Measurements from ENCODE around the gene DIP2A.

Gene DIP2A

DNA sequence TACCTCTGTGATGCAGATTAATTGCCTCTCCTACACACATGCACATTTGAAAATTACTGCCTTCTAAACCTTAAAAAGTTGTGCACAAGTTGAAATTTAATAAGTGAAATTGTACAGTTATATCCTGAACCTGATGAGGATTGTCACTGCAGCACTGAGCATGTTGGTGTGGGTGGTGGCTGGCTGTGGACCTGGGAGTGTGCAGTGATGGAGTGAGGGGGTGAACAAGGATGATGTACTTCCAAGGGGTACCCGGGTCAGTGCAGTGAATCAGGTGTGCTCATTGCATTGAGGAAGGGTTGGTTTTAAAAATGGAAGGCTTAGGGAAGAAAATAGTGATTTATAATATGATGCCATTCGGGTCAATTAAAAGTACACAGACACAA is 24.1 kb downstream of the DIP2A start:
- Histone ChIP-seq H3K79me2 (ENCODE audit: insufficient read depth, low read length) (peaks cover 38% of the 10 kb centered on the region), H3K36me3 (ENCODE audit: insufficient read depth, low read length) (peaks cover 28% of the 10 kb centered on the region), H2AFZ (ENCODE audit: low read depth, low read length) (no peak overlapping the region), H3K27me3 (ENCODE audit: insufficient read depth, low read length, poor library complexity) (no peaks in the 10 kb centered on the region), H3K27ac (ENCODE audit: low read length) (no peak overlapping the region), H4K20me1 (ENCODE audit: insufficient read depth, low read length) (peaks cover 19% of the 10 kb centered on the region; the same call in 1 of the 2 replicates), H3K9ac (ENCODE audit: low read depth, low read length) (no peak overlapping the region), H3K4me1 (ENCODE audit: insufficient read depth, low read length) (no peaks in the 10 kb centered on the region), H3K4me2 (ENCODE audit: insufficient read depth, low read length) (no peak overlapping the region), H3K9me3 (ENCODE audit: insufficient read depth, low read length, severe bottlenecking) (no peaks in the 10 kb centered on the region), H3K4me3 (ENCODE audit: low read depth in 1 of 2, low read length in 2 of 2) (no peak overlapping the region)
- DNase-seq = no peak
- ATAC-seq (ENCODE audit: insufficient read depth, low read depth) = no peak
- no peak for TF ChIP-seq EZH2 (IDR thresholded peaks at IDR 0.05; ENCODE audit: borderline replicate concordance, low read depth, low read length, severe bottlenecking)
- TF ChIP-seq, protein P1, sequence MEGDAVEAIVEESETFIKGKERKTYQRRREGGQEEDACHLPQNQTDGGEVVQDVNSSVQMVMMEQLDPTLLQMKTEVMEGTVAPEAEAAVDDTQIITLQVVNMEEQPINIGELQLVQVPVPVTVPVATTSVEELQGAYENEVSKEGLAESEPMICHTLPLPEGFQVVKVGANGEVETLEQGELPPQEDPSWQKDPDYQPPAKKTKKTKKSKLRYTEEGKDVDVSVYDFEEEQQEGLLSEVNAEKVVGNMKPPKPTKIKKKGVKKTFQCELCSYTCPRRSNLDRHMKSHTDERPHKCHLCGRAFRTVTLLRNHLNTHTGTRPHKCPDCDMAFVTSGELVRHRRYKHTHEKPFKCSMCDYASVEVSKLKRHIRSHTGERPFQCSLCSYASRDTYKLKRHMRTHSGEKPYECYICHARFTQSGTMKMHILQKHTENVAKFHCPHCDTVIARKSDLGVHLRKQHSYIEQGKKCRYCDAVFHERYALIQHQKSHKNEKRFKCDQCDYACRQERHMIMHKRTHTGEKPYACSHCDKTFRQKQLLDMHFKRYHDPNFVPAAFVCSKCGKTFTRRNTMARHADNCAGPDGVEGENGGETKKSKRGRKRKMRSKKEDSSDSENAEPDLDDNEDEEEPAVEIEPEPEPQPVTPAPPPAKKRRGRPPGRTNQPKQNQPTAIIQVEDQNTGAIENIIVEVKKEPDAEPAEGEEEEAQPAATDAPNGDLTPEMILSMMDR (IDR thresholded peaks at IDR 0.05; ENCODE audit: borderline replicate concordance, extremely low read depth, low read length, poor library complexity, severe bottlenecking) = no peak

DNA sequence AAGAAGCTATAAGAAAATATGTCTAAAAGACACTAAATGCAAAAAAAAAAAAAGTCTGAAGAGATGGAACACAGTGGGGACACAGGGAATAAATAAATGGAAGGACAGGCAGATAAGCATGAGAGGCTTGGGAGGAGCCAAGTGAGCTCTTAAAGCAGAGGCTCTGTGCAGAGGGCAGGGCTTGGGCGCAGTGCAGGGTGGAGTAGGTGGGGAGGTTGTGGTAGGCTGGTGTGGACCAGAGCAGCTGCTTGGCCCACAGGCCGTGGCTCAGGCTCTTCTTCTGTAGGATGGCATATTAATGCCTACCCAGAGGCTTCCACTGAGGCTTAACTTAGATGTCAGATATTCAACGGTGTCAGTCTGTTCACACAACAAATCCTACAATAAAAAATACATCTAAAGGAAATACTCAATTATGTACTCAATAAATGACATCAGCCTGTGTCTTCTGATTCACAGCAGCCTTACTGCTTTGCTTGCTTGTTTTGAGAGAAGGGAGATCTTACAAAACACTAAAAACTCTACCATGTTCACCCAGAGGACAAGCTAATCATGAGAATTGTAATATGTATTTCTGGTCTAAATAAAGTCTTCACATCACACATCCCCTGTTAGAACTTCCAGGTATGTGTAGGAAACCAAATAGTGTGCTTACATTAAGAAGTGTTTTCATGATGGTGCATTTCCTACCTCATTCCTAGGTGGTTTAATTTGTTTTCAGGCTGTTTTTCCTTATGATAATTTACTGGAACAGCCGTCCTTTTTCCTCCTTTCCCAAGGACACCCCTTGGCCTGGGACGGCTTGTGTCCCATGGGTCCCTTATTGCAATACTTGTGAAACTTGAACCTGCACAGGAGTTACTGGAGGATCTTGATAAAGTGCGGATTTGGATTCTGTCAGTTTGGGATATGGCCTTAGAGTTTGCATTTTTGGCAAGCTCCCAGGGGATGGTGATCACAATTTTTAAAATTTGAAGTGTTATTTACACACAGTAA is 24.9 kb downstream of the DIP2A start:
- DNase-seq = no peak
- Histone ChIP-seq H3K4me2 (ENCODE audit: insufficient read depth, low read length) (no peak overlapping the region), H3K4me3 (ENCODE audit: low read depth in 1 of 2, low read length in 2 of 2) (no peak overlapping the region), H3K36me3 (ENCODE audit: insufficient read depth, low read length) (peaks cover 27% of the 10 kb centered on the region), H2AFZ (ENCODE audit: low read depth, low read length) (no peak overlapping the region), H4K20me1 (ENCODE audit: insufficient read depth, low read length) (peaks cover 19% of the 10 kb centered on the region; the same call in 1 of the 2 replicates), H3K9ac (ENCODE audit: low read depth, low read length) (no peak overlapping the region), H3K27me3 (ENCODE audit: insufficient read depth, low read length, poor library complexity) (no peaks in the 10 kb centered on the region), H3K27ac (ENCODE audit: low read length) (no peak overlapping the region), H3K79me2 (ENCODE audit: insufficient read depth, low read length) (peaks cover 37% of the 10 kb centered on the region), H3K9me3 (ENCODE audit: insufficient read depth, low read length, severe bottlenecking) (no peaks in the 10 kb centered on the region), H3K4me1 (ENCODE audit: insufficient read depth, low read length) (no peaks in the 10 kb centered on the region)
- ATAC-seq (ENCODE audit: insufficient read depth, low read depth) = peak; percentile 48; the same call in 1 of the 3 replicates
- TF ChIP-seq, protein P1 (IDR thresholded peaks at IDR 0.05; ENCODE audit: borderline replicate concordance, extremely low read depth, low read length, poor library complexity, severe bottlenecking) = no peak
- no peak for TF ChIP-seq EZH2 (IDR thresholded peaks at IDR 0.05; ENCODE audit: borderline replicate concordance, low read depth, low read length, severe bottlenecking)

DNA sequence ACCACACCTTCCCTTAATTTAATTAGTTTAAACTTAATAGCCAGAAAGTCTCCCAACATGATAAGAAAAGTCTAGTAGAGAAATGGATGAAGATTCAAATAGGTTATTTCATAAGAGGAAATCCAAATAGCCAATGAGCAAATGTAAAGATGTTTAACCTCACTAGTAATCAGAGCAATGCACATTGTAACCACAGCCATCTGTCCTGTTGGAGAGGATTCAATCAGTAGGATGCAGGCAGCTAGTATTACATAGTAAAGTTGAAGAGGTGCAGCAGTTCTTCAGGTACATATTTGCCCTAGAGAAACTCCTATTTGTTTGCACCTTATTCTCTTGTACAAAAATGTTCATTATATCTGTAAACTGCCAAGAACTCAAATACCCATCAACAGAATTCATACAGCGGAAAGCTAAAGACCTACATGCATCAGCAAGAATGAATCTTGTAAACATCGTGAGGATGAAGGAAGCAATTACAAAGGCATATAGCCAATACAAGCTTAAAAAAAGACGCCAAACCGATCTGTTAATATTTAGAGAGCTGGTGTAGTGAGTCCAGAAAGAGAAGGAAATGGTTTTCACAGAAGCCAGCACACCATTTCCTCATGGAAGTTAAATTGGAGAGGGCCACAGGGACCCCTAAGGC is 27.9 kb downstream of the DIP2A start:
- H3K9ac ChIP-seq (ENCODE audit: low read depth, low read length) = no peak overlapping the region
- no peaks in the 10 kb centered on the region for H3K4me1 ChIP-seq (ENCODE audit: insufficient read depth, low read length)
- no peak for TF ChIP-seq EZH2 (IDR thresholded peaks at IDR 0.05; ENCODE audit: borderline replicate concordance, low read depth, low read length, severe bottlenecking)
- TF ChIP-seq, protein P1 (IDR thresholded peaks at IDR 0.05; ENCODE audit: borderline replicate concordance, extremely low read depth, low read length, poor library complexity, severe bottlenecking) = no peak
- H3K79me2 ChIP-seq (ENCODE audit: insufficient read depth, low read length) = peaks cover 25% of the 10 kb centered on the region
- ATAC-seq (ENCODE audit: insufficient read depth, low read depth) = no peak
- H3K4me2 ChIP-seq (ENCODE audit: insufficient read depth, low read length) = no peak overlapping the region
- H3K9me3 ChIP-seq (ENCODE audit: insufficient read depth, low read length, severe bottlenecking) = no peaks in the 10 kb centered on the region
- peaks cover 47% of the 10 kb centered on the region for H3K36me3 ChIP-seq (ENCODE audit: insufficient read depth, low read length)
- no peaks in the 10 kb centered on the region for H3K27me3 ChIP-seq (ENCODE audit: insufficient read depth, low read length, poor library complexity)
- H4K20me1 ChIP-seq (ENCODE audit: insufficient read depth, low read length) = peaks cover 14% of the 10 kb centered on the region
- DNase-seq = no peak
- H3K27ac ChIP-seq (ENCODE audit: low read length) = no peak overlapping the region
- H2AFZ ChIP-seq (ENCODE audit: low read depth, low read length) = no peak overlapping the region
- no peak overlapping the region for H3K4me3 ChIP-seq (ENCODE audit: low read depth in 1 of 2, low read length in 2 of 2)

Data from DND-41 (cell line).